Measurements from ENCODE around the gene SENP1.

GRCh38 chr12:48032597-48032996, 73.3 kb downstream of the SENP1 start:
- TF ChIP-seq EP300 (conservative IDR thresholded peaks at IDR 0.05; ENCODE audit: poor library complexity, severe bottlenecking) (no peak), EZH2 (IDR thresholded peaks at IDR 0.05; ENCODE audit: borderline replicate concordance, insufficient read depth, low read length, poor library complexity, severe bottlenecking) (no peak), SMC3 (conservative IDR thresholded peaks at IDR 0.05; ENCODE audit: poor library complexity) (no peak)
- TF ChIP-seq, protein P1, sequence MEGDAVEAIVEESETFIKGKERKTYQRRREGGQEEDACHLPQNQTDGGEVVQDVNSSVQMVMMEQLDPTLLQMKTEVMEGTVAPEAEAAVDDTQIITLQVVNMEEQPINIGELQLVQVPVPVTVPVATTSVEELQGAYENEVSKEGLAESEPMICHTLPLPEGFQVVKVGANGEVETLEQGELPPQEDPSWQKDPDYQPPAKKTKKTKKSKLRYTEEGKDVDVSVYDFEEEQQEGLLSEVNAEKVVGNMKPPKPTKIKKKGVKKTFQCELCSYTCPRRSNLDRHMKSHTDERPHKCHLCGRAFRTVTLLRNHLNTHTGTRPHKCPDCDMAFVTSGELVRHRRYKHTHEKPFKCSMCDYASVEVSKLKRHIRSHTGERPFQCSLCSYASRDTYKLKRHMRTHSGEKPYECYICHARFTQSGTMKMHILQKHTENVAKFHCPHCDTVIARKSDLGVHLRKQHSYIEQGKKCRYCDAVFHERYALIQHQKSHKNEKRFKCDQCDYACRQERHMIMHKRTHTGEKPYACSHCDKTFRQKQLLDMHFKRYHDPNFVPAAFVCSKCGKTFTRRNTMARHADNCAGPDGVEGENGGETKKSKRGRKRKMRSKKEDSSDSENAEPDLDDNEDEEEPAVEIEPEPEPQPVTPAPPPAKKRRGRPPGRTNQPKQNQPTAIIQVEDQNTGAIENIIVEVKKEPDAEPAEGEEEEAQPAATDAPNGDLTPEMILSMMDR (IDR thresholded peaks at IDR 0.05; ENCODE audit: poor library complexity, severe bottlenecking) = no peak
- TF ChIP-seq, protein P2, sequence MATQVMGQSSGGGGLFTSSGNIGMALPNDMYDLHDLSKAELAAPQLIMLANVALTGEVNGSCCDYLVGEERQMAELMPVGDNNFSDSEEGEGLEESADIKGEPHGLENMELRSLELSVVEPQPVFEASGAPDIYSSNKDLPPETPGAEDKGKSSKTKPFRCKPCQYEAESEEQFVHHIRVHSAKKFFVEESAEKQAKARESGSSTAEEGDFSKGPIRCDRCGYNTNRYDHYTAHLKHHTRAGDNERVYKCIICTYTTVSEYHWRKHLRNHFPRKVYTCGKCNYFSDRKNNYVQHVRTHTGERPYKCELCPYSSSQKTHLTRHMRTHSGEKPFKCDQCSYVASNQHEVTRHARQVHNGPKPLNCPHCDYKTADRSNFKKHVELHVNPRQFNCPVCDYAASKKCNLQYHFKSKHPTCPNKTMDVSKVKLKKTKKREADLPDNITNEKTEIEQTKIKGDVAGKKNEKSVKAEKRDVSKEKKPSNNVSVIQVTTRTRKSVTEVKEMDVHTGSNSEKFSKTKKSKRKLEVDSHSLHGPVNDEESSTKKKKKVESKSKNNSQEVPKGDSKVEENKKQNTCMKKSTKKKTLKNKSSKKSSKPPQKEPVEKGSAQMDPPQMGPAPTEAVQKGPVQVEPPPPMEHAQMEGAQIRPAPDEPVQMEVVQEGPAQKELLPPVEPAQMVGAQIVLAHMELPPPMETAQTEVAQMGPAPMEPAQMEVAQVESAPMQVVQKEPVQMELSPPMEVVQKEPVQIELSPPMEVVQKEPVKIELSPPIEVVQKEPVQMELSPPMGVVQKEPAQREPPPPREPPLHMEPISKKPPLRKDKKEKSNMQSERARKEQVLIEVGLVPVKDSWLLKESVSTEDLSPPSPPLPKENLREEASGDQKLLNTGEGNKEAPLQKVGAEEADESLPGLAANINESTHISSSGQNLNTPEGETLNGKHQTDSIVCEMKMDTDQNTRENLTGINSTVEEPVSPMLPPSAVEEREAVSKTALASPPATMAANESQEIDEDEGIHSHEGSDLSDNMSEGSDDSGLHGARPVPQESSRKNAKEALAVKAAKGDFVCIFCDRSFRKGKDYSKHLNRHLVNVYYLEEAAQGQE (IDR thresholded peaks at IDR 0.05; ENCODE audit: borderline replicate concordance) = no peak
